HepG2 (cell line): ENCODE results near the gene ITGAV. TPM values are rescaled to one million over a fixed set of nuclear protein-coding genes. Genes with fewer than 3 reads are reported as not detected.

ENCODE experiments used
- HCFC1 ChIP-seq: fragments of 150-350 bp; IDR thresholded peaks from 2 replicates; pipeline ENCODE4 v1.6.1; 2014; ENCODE audit warnings: low read depth, low read length
- IRF2 ChIP-seq: IDR thresholded peaks from 2 replicates; pipeline ENCODE4 v1.6.1; 2018; ENCODE audit warnings: missing genetic modification reagents, missing compliant biosample characterization
- KLF11 ChIP-seq: IDR thresholded peaks from 2 replicates; pipeline ENCODE4 v1.6.1; 2016; ENCODE audit warnings: missing compliant biosample characterization
- MAFG ChIP-seq: sonication (generic); formaldehyde crosslinking; IDR thresholded peaks from 2 replicates; pipeline ENCODE4 v1.5.1; 2020; ENCODE audit warnings: mild to moderate bottlenecking, missing genetic modification reagents
- SALL1 ChIP-seq: sonication (generic); formaldehyde crosslinking; IDR thresholded peaks from 2 replicates; pipeline ENCODE4 v1.8.0; 2022; ENCODE audit warnings: mild to moderate bottlenecking, missing genetic modification reagents
- SP140L ChIP-seq: sonication (generic); formaldehyde crosslinking; IDR thresholded peaks from 2 replicates; pipeline ENCODE4 v1.4.0; 2020; ENCODE audit warnings: missing genetic modification reagents, borderline replicate concordance
- ZFP90 ChIP-seq: sonication (generic); formaldehyde crosslinking; IDR thresholded peaks from 2 replicates; pipeline ENCODE4 v1.8.0; 2022; ENCODE audit warnings: missing genetic modification reagents, mild to moderate bottlenecking, inconsistent platforms, borderline replicate concordance
- ZNF121 ChIP-seq: sonication (generic); formaldehyde crosslinking; IDR thresholded peaks from 2 replicates; pipeline ENCODE4 v1.5.0; 2020; ENCODE audit warnings: mild to moderate bottlenecking, missing genetic modification reagents
- ZNF17 ChIP-seq: sonication (generic); formaldehyde crosslinking; IDR thresholded peaks from 2 replicates; pipeline ENCODE4 v1.5.0; 2020; ENCODE audit warnings: mild to moderate bottlenecking, missing genetic modification reagents
- ZNF441 ChIP-seq: sonication (generic); formaldehyde crosslinking; IDR thresholded peaks from 2 replicates; pipeline ENCODE4 v1.7.0; 2021; ENCODE audit warnings: missing genetic modification reagents, borderline replicate concordance
- ZNF747 ChIP-seq: sonication (generic); formaldehyde crosslinking; IDR thresholded peaks from 2 replicates; pipeline ENCODE4 v1.8.1; 2023; ENCODE audit warnings: missing genetic modification reagents, mild to moderate bottlenecking, borderline replicate concordance
- ZNF790 ChIP-seq: sonication (generic); formaldehyde crosslinking; IDR thresholded peaks from 2 replicates; pipeline ENCODE4 v1.8.0; 2022; ENCODE audit warnings: missing genetic modification reagents, mild to moderate bottlenecking, borderline replicate concordance
- ZNF839 ChIP-seq: sonication (generic); formaldehyde crosslinking; IDR thresholded peaks from 2 replicates; pipeline ENCODE4 v1.4.0; 2020; ENCODE audit warnings: missing genetic modification reagents, mild to moderate bottlenecking, borderline replicate concordance
- polyA plus RNA-seq, 8 experiments: library from polyadenylated mRNA; depleted of rRNA in 3 of 8; stranded (reverse) in 7 of 8; unstranded in 1 of 8; fragments of >200 nt; fragmentation: Illumina TruSeq in 4 of 8; extraction: Trizol in 4 of 8; gene quantifications; 2 replicates each; pipeline versions ENCODE4 v1.2.1 to v1.2.3, GENCODE V29; 2011 to 2016; ENCODE audit warnings: low read depth in 4 of 8, missing spikeins in 1 of 8, mixed read lengths in 1 of 8; ENCODE audit not compliant: insufficient read depth in 1 of 8
- total RNA-seq, 5 experiments: library from RNA; depleted of rRNA; stranded (reverse); fragments of >200 nt; fragmentation: Illumina TruSeq; extraction: Trizol; gene quantifications; 2 replicates each; pipeline ENCODE4 v1.2.3, GENCODE V29; 2016; ENCODE audit warnings: low read depth in 1 of 5
- TF ChIP-seq, protein P1 (sequence below): IDR thresholded peaks from 2 replicates; pipeline ENCODE4 v1.6.1; 2016; ENCODE audit warnings: low read depth, borderline replicate concordance
- TF ChIP-seq, protein P2 (sequence below): sonication (generic); formaldehyde crosslinking; IDR thresholded peaks from 2 replicates; pipeline ENCODE4 v1.4.0; 2020; ENCODE audit warnings: low read depth, mild to moderate bottlenecking, missing genetic modification reagents
- TF ChIP-seq, protein P3 (sequence below): sonication (generic); formaldehyde crosslinking; IDR thresholded peaks from 2 replicates; pipeline ENCODE4 v1.8.1; 2023; ENCODE audit warnings: mild to moderate bottlenecking, missing genetic modification reagents
- TF ChIP-seq, protein P4 (sequence below): IDR thresholded peaks from 2 replicates; pipeline ENCODE4 v1.6.1; 2018; ENCODE audit warnings: missing genetic modification reagents, mild to moderate bottlenecking, missing compliant biosample characterization
- TF ChIP-seq, protein P5 (sequence below): sonication (generic); formaldehyde crosslinking; IDR thresholded peaks from 2 replicates; pipeline ENCODE4 v1.5.0; 2020; ENCODE audit warnings: mild to moderate bottlenecking, missing genetic modification reagents, borderline replicate concordance

The ITGAV gene
- total and polyA plus RNA-seq, 2 of the 13 experiments (the other 11 are each of a cell fraction or from before 2014, with no cell fraction given): 59.1 to 60.4 TPM

DNA sequence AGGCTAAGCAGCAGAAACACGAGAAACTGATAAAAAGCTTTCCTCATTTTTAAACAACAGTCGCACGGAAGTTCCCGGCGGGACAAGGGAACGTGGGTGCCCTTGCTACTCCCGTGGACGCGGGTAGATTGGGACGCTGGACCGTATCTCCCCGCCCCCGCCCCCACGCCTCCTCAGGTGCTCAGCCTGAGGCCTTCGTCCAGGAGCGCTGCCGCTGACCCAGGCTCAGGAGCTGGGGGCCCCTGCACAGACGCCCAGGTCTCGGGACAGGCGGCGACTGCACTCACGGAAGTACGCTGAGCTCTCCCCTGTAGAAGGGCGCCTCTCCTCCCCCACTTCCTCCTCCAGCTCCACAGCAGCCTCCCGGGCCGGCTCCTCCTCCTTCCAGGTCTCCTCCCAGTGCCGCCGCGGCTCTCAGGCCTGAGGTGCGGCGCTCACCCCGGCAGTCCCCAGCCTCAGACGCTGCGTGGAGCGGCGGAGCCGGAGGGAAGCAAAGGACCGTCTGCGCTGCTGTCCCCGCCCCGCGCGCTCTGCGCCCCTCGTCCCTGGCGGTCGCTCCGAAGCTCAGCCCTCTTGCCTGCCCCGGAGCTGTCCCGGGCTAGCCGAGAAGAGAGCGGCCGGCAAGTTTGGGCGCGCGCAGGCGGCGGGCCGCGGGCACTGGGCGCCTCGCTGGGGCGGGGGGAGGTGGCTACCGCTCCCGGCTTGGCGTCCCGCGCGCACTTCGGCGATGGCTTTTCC lies at the start of gene ITGAV (continued):
- TF ChIP-seq SP140L (CRISPR knock-in tag): 0 out of 2 replicates have a peak, but pooled peaks have one; percentile 50
- no peak for TF ChIP-seq KLF11
- TF ChIP-seq MAFG (CRISPR knock-in tag): no peak
- TF ChIP-seq ZNF747: peak; percentile 66
- TF ChIP-seq, protein P1, sequence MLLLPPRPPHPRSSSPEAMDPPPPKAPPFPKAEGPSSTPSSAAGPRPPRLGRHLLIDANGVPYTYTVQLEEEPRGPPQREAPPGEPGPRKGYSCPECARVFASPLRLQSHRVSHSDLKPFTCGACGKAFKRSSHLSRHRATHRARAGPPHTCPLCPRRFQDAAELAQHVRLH (CRISPR knock-in tag): peak; percentile 89
- TF ChIP-seq ZNF441: peak; percentile 92
- TF ChIP-seq, protein P2, sequence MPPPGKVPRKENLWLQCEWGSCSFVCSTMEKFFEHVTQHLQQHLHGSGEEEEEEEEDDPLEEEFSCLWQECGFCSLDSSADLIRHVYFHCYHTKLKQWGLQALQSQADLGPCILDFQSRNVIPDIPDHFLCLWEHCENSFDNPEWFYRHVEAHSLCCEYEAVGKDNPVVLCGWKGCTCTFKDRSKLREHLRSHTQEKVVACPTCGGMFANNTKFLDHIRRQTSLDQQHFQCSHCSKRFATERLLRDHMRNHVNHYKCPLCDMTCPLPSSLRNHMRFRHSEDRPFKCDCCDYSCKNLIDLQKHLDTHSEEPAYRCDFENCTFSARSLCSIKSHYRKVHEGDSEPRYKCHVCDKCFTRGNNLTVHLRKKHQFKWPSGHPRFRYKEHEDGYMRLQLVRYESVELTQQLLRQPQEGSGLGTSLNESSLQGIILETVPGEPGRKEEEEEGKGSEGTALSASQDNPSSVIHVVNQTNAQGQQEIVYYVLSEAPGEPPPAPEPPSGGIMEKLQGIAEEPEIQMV (CRISPR knock-in tag): peak; percentile 20; the same call in 1 of the 2 replicates
- no peak for TF ChIP-seq HCFC1
- TF ChIP-seq, protein P3, sequence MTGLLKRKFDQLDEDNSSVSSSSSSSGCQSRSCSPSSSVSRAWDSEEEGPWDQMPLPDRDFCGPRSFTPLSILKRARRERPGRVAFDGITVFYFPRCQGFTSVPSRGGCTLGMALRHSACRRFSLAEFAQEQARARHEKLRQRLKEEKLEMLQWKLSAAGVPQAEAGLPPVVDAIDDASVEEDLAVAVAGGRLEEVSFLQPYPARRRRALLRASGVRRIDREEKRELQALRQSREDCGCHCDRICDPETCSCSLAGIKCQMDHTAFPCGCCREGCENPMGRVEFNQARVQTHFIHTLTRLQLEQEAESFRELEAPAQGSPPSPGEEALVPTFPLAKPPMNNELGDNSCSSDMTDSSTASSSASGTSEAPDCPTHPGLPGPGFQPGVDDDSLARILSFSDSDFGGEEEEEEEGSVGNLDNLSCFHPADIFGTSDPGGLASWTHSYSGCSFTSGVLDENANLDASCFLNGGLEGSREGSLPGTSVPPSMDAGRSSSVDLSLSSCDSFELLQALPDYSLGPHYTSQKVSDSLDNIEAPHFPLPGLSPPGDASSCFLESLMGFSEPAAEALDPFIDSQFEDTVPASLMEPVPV (CRISPR knock-in tag): peak; percentile 91
- peak; percentile 92 for TF ChIP-seq SALL1 (CRISPR knock-in tag)
- TF ChIP-seq, protein P4, sequence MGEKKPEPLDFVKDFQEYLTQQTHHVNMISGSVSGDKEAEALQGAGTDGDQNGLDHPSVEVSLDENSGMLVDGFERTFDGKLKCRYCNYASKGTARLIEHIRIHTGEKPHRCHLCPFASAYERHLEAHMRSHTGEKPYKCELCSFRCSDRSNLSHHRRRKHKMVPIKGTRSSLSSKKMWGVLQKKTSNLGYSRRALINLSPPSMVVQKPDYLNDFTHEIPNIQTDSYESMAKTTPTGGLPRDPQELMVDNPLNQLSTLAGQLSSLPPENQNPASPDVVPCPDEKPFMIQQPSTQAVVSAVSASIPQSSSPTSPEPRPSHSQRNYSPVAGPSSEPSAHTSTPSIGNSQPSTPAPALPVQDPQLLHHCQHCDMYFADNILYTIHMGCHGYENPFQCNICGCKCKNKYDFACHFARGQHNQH (CRISPR knock-in tag): peak; percentile 78
- TF ChIP-seq ZNF839: peak; percentile 54; the same call in 1 of the 2 replicates
- TF ChIP-seq ZNF17 (CRISPR knock-in tag): 0 out of 2 replicates have a peak, but pooled peaks have one; percentile 51
- peak; percentile 79 for TF ChIP-seq IRF2 (CRISPR knock-in tag)
- TF ChIP-seq ZNF790 (CRISPR knock-in tag): peak; percentile 96
- TF ChIP-seq ZNF121: peak; percentile 7
- peak; percentile 87 for TF ChIP-seq ZFP90 (CRISPR knock-in tag)
- TF ChIP-seq, protein P5, sequence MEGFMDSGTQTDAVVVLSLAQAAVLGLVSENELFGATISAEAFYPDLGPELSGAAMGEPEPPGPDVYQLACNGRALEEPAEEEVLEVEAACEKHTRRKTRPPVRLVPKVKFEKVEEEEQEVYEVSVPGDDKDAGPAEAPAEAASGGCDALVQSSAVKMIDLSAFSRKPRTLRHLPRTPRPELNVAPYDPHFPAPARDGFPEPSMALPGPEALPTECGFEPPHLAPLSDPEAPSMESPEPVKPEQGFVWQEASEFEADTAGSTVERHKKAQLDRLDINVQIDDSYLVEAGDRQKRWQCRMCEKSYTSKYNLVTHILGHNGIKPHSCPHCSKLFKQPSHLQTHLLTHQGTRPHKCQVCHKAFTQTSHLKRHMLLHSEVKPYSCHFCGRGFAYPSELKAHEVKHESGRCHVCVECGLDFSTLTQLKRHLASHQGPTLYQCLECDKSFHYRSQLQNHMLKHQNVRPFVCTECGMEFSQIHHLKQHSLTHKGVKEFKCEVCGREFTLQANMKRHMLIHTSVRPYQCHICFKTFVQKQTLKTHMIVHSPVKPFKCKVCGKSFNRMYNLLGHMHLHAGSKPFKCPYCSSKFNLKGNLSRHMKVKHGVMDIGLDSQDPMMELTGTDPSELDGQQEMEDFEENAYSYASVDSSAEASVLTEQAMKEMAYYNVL (CRISPR knock-in tag): peak; percentile 82
